ENCODE measurements around the gene ADIPOR2. TPM values are rescaled to one million over a fixed set of nuclear protein-coding genes. Genes with fewer than 3 reads are reported as not detected.

ADIPOR2 gene
- polyA plus RNA-seq (ENCODE audit: insufficient read length): 26.6 TPM

GRCh38 chr12:1690578-1691122 is at the start of gene ADIPOR2:
TSS of gene ADIPOR2 (plus strand) at chr12:1691070. CDS start at chr12:1754344, 63,274 bp downstream.
- peak; percentile 97 for DNase-seq

GRCh38 chr12:1642513-1642912 is 48.4 kb upstream of the ADIPOR2 start:
- no peak for DNase-seq

GRCh38 chr12:1643043-1643442 is 47.8 kb upstream of the ADIPOR2 start:
- no peak for DNase-seq

GRCh38 chr12:1643905-1644533 is 46.9 kb upstream of the ADIPOR2 start:
- DNase-seq: no peak

GRCh38 chr12:1644534-1645438 is 46.1 kb upstream of the ADIPOR2 start:
- DNase-seq: peak; percentile 88

- no peak for DNase-seq
Observed at GRCh38 chr12:1645819-1646218, 45.1 kb upstream of the ADIPOR2 start.

GRCh38 chr12:1646569-1647284 is 44.1 kb upstream of the ADIPOR2 start:
- no peak for DNase-seq

GRCh38 chr12:1647285-1647669 is 43.6 kb upstream of the ADIPOR2 start:
- DNase-seq: no peak

GRCh38 chr12:1650260-1650977 is 40.5 kb upstream of the ADIPOR2 start:
- DNase-seq: no peak

GRCh38 chr12:1650978-1651361 is 39.9 kb upstream of the ADIPOR2 start:
- no peak for DNase-seq

- no peak for DNase-seq
Observed at GRCh38 chr12:1651946-1652345, 38.9 kb upstream of the ADIPOR2 start.

GRCh38 chr12:1655225-1655788 is 35.6 kb upstream of the ADIPOR2 start:
- no peak for DNase-seq

GRCh38 chr12:1656902-1657301 is 34.0 kb upstream of the ADIPOR2 start:
- no peak for DNase-seq

- no peak for DNase-seq
Observed at GRCh38 chr12:1657688-1658087, 33.2 kb upstream of the ADIPOR2 start.

GRCh38 chr12:1660304-1661187 is 30.3 kb upstream of the ADIPOR2 start:
- DNase-seq: no peak

GRCh38 chr12:1661553-1662335 is 29.1 kb upstream of the ADIPOR2 start:
- DNase-seq: peak; percentile 86

- DNase-seq: no peak
Observed at GRCh38 chr12:1662761-1663439, 28.0 kb upstream of the ADIPOR2 start.

- no peak for DNase-seq
Observed at GRCh38 chr12:1663440-1664132, 27.3 kb upstream of the ADIPOR2 start.

- no peak for DNase-seq
Observed at GRCh38 chr12:1665366-1665765, 25.5 kb upstream of the ADIPOR2 start.

Data from hindlimb muscle (tissue), 1 donor.